ENCODE measurements around the gene SYCP2L.

SYCP2L gene

GRCh38 chr6:10961837-10962236, 75.0 kb downstream of the SYCP2L start:
- Histone ChIP-seq H3K4me3 (ENCODE audit: low read length) (no peak overlapping the region), H3K27ac (ENCODE audit: low read length) (no peak overlapping the region), H3K9me3 (replicated peaks; ENCODE audit: insufficient read depth, low read length) (no peaks in the 10 kb centered on the region), H3K9me2 (replicated peaks; ENCODE audit: insufficient read depth, low read length) (no peaks in the 10 kb centered on the region), H3F3A (ENCODE audit: insufficient read depth, low read length) (peaks cover 9% of the 10 kb centered on the region), H4K20me1 (ENCODE audit: insufficient read depth, low read length) (no peaks in the 10 kb centered on the region), H3K27me3 (replicated peaks; ENCODE audit: insufficient read depth, low read length) (no peaks in the 10 kb centered on the region), H3K4me1 (ENCODE audit: low read length) (peaks cover 28% of the 10 kb centered on the region), H3K4me2 (ENCODE audit: low read depth, low read length) (no peak overlapping the region), H3K79me2 (ENCODE audit: low read length) (no peaks in the 10 kb centered on the region), H2AFZ (ENCODE audit: low read length) (no peak overlapping the region), H3K9ac (ENCODE audit: low read length) (no peak overlapping the region), H3K36me3 (replicated peaks; ENCODE audit: insufficient read depth, low read length) (no peaks in the 10 kb centered on the region)
- TF ChIP-seq EZH2 (optimal IDR thresholded peaks at IDR 0.05; ENCODE audit: low read depth, low read length): no peak
- TF ChIP-seq EZH2phosphoT487 (IDR thresholded peaks at IDR 0.05; ENCODE audit: low read length): no peak
- TF ChIP-seq CTCF (IDR thresholded peaks at IDR 0.05; ENCODE audit: low read length): no peak
- DNase-seq: no peak

- Histone ChIP-seq H3K36me3 (replicated peaks; ENCODE audit: insufficient read depth, low read length) (no peaks in the 10 kb centered on the region), H3K4me2 (ENCODE audit: low read depth, low read length) (no peak overlapping the region), H3K27ac (ENCODE audit: low read length) (no peak overlapping the region), H3K9me2 (replicated peaks; ENCODE audit: insufficient read depth, low read length) (no peaks in the 10 kb centered on the region), H4K20me1 (ENCODE audit: insufficient read depth, low read length) (no peaks in the 10 kb centered on the region), H3K4me3 (ENCODE audit: low read length) (no peak overlapping the region), H3F3A (ENCODE audit: insufficient read depth, low read length) (peaks cover 9% of the 10 kb centered on the region), H3K4me1 (ENCODE audit: low read length) (peaks cover 28% of the 10 kb centered on the region), H3K9me3 (replicated peaks; ENCODE audit: insufficient read depth, low read length) (no peaks in the 10 kb centered on the region), H2AFZ (ENCODE audit: low read length) (no peak overlapping the region), H3K79me2 (ENCODE audit: low read length) (no peaks in the 10 kb centered on the region), H3K27me3 (replicated peaks; ENCODE audit: insufficient read depth, low read length) (no peaks in the 10 kb centered on the region), H3K9ac (ENCODE audit: low read length) (no peak overlapping the region)
- peak; percentile 41 for DNase-seq
- TF ChIP-seq EZH2phosphoT487 (IDR thresholded peaks at IDR 0.05; ENCODE audit: low read length): no peak
- TF ChIP-seq EZH2 (optimal IDR thresholded peaks at IDR 0.05; ENCODE audit: low read depth, low read length): no peak
- no peak for TF ChIP-seq CTCF (IDR thresholded peaks at IDR 0.05; ENCODE audit: low read length)
These were observed 75.8 kb downstream of the SYCP2L start for GRCh38 chr6:10962673-10963072.

- H3K27me3 ChIP-seq (replicated peaks; ENCODE audit: insufficient read depth, low read length): no peaks in the 10 kb centered on the region
- DNase-seq: no peak
- no peak overlapping the region for H3K27ac ChIP-seq (ENCODE audit: low read length)
- H3F3A ChIP-seq (ENCODE audit: insufficient read depth, low read length): peaks cover 9% of the 10 kb centered on the region
- H2AFZ ChIP-seq (ENCODE audit: low read length): no peak overlapping the region
- no peak overlapping the region for H3K9ac ChIP-seq (ENCODE audit: low read length)
- H3K4me1 ChIP-seq (ENCODE audit: low read length): peaks cover 28% of the 10 kb centered on the region
- H3K9me3 ChIP-seq (replicated peaks; ENCODE audit: insufficient read depth, low read length): no peaks in the 10 kb centered on the region
- H3K9me2 ChIP-seq (replicated peaks; ENCODE audit: insufficient read depth, low read length): no peaks in the 10 kb centered on the region
- no peaks in the 10 kb centered on the region for H3K36me3 ChIP-seq (replicated peaks; ENCODE audit: insufficient read depth, low read length)
- H3K4me3 ChIP-seq (ENCODE audit: low read length): no peak overlapping the region
- no peaks in the 10 kb centered on the region for H3K79me2 ChIP-seq (ENCODE audit: low read length)
- H4K20me1 ChIP-seq (ENCODE audit: insufficient read depth, low read length): no peaks in the 10 kb centered on the region
- no peak for TF ChIP-seq CTCF (IDR thresholded peaks at IDR 0.05; ENCODE audit: low read length)
- TF ChIP-seq EZH2phosphoT487 (IDR thresholded peaks at IDR 0.05; ENCODE audit: low read length): no peak
- no peak for TF ChIP-seq EZH2 (optimal IDR thresholded peaks at IDR 0.05; ENCODE audit: low read depth, low read length)
- no peak overlapping the region for H3K4me2 ChIP-seq (ENCODE audit: low read depth, low read length)
These were observed 76.3 kb downstream of the SYCP2L start for GRCh38 chr6:10963113-10963512.

Data from MM.1S (cell line).